ENCODE results near the gene NRF1. TPM values are rescaled to one million over a fixed set of nuclear protein-coding genes. Genes with fewer than 3 reads are reported as not detected.

The NRF1 gene
- total RNA-seq, 1 donor from 2014 or later, result 14.2 TPM

DNA sequence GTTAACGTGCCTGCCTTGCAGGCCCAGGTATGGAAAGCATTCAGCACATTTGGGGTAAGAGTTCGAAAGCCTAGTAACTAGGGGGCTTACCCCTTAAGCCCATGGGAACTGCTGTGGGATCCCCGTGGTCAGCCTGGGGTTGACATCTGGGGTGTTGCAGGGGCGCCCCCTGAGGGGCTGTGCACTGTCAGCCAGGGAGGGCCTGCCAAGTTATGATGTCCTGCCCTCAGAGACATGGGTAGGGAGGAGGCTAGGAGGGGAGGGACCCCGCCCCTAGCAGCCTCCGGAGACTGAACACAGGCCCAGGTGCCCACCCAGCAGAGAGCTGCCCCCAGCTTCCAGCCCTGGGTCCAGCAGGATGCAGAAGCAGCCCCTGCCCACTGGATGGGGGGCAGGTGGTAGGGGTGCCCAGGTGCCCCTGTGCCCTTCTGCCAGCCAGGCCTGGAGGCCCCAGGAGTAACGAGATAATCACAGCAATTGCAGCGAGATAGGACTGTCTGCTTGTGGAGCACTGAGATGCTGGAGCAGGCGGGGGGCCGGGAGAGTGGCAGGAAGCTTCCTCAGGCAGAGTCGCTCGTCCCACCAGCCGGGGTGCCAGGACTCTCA lies 187.9 kb downstream of the NRF1 start:
- no peak for DNase-seq (ENCODE audit: low read depth, low spot score)

DNA sequence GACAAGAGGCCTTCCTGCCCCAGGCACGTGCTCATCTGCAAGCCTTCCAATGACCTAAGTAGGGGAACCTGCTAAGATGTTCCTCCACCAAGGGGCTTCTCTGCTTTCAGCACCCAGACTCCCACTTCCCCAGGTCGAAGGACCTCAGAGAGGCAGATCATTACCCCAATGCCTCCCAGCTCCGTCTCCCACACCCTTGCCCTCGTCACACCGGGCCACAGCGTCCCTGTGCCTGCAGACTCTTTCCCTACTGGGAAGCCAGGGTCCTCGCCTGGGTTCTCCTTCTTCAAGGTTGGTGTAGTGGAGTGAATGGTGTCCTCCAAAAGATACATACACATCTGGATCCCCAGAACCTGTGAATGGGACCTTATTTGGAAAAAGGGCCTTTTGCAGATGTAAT lies 189.4 kb downstream of the NRF1 start:
- no peak for DNase-seq (ENCODE audit: low read depth, low spot score)

DNA sequence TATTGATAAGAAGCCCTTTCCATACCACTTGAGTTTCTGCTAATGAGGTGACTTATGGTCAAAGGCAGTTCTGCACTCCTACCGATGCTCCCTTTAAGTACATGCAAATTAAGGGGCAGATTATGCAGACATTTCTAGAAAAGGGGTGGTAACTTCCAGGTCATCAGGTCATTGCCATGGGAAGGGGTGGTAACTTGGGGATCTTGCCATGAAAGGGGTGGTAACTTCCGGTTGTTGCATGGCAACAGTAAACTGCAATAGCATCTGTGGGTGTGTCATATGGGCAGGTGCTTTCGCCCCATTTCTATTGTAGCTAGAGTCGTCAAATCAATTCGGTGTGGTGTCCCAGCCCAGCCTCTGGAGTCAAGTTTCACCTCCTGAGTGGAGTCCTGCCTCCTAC lies 190.4 kb downstream of the NRF1 start:
- no peak for DNase-seq (ENCODE audit: low read depth, low spot score)

DNA sequence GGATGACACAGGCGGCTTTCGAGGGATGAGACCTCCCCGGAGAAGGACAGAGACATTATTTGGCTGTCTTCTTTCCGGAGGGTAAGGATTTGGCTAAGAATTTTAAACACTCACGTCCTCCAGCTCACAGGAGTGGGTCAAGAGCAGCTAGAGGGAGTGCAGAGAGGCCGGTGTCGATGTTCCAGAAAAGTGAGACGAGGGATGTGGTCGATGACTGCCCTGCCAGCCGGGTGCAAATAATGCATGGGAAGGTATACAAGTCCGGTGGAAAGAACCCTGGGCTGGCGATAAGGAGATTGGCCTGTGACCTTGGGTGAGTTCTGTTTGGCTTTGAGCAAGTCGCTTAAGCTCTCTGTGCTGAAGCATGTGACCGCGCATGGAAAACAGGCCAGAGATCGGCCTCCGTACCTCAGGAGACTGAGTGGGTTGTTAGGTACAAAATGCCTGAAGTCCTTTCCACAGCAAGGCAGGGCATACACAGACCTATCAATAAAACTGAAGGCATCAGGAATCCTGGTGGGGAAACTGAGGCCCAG lies 192.1 kb downstream of the NRF1 start:
- DNase-seq (ENCODE audit: low read depth, low spot score), result no peak

DNA sequence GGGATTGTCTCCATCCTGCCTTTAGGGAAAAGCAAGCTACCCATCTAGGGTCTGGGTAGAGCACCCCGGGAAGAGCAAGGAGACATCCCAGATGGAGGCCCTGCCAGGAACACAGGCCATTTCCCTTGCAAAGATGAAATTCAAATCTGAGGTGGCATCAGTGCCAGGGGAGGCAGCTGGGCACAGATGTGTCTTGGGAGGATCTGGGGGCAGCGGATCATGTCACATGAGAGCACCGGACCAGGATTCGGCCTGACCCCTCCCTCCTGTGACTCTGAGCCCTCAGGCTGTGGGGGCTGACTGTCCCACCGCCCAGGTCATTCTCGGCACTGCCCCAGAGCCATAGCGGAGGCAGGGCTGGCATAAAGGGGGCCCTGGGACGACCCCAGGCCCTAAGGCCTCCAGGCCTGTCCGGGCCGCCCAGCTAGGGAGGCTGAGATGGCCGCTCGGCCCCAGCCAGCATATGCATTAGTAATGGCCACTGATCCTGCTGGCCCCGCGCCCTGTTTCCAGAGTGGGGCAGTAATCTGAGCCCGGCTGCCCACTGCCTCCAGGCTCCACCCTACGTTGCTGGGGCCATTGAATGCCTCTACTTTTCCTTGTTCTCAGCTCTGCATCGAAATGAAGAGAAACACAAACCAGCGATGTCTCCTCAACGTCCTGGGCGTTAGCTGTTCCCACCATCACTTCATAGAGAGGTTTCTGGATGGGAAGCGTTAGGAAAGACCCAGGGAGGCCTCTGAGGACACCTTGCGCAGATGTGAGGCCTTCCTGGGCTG lies 192.8 kb downstream of the NRF1 start:
- DNase-seq (ENCODE audit: low read depth, low spot score), result no peak

DNA sequence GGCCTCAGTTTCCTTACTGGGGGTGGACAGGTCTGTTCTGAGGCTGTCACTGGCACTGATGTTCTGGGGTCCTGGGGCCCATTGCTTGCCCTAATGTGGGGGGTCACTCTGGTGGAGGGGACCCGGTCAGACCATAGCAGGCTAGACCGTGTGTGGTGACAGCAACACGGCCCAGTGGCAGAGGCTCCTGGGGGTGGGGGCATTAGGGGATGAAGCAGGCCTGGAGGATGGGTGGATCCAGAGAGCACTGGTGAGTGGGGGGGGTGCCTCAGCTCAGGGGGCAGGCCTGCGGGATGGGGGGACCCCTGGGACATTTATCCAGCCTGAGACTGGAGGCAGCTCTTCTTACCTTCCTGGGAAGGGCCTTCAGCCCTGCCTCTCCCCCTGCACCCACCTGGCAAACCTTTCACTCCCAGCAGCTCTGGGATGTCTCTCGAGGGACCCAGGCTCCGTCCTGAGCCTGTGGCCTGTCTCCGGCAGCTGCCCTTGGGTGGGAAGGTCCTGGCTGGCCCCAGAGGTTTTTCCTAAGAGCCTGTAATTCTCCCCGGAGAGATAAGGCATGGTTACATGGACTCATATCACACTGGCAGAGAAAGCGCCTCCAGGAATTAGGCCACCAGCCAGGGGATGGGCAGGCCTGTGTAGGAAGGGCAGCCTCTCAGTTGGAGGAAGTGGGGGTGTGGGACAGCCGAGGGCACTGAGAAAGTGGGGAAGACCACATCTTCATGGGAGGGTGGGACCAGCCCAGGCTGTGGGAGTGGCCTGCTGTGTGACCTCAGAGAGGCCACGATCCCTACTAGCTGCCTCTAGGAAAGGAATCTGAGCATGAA lies 193.6 kb downstream of the NRF1 start:
- DNase-seq (ENCODE audit: low read depth, low spot score), result no peak

Other genes starting within 250 kb of the NRF1 start
- 6.6 and 17.8 TPM in 2 replicates for gene STRIP2, start 177.3 kb upstream of the NRF1 start, total RNA-seq
- gene SMKR1, start 109.2 kb upstream of the NRF1 start, total RNA-seq, result 0.40 and 0.63 TPM in 2 replicates